ENCODE results near the gene APP.

DNA sequence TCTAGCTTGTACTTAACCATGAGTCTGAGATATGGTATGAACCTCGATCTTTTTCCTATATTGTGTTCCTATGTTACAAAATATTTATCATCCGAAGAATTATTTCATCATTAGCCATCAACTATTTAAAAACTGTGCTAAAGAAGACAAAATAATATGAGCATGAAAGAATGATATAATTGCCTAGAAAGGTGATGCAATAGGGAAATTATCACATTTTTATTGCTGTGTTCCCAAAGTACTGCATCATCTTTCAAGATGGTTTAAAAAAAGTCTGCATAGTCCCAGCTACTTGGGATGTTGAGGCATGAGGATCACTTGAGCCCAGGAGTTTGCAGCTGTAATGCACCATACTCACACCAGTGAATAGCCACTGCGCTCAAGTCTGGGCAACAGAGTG, 126.7 kb downstream of the APP start:
- TF ChIP-seq POLR2AphosphoS5 (IDR thresholded peaks at IDR 0.05; ENCODE audit: low read depth, low read length) (no peak), POLR2A (IDR thresholded peaks at IDR 0.05; ENCODE audit: low read depth, low read length) (no peak), TAF1 (IDR thresholded peaks at IDR 0.05; ENCODE audit: low read depth, low read length) (no peak), PAX5 (IDR thresholded peaks at IDR 0.05; ENCODE audit: insufficient read depth, low read length, severe bottlenecking) (no peak), SPI1 (IDR thresholded peaks at IDR 0.05; ENCODE audit: low read depth, low read length) (no peak)

All from GM12891 (cell line).